Liver (tissue), 9 donors: Measurements from ENCODE around the gene RHBDD3. TPM values are rescaled to one million over a fixed set of nuclear protein-coding genes. Genes with fewer than 3 reads are reported as not detected.

Experiments used
- DNase-seq: peaks from one replicate; pipeline ENCODE4 v3.0.0-alpha.2; 2017; ENCODE audit warnings: low spot score
- H3K27ac ChIP-seq, 2 donors: one replicate each; pipeline ENCODE4 v1.7.0; 2013; ENCODE audit warnings: inconsistent platforms in 2 of 2, low read length in 2 of 2, control low read depth in 1 of 2, low read depth in 1 of 2, mild to moderate bottlenecking in 1 of 2
- H3K27me3 ChIP-seq, 4 donors: one replicate each; pipeline versions ENCODE4 v1.6.1 to v1.7.0; 2013; ENCODE audit warnings: low read length in 3 of 4, inconsistent platforms in 1 of 4, mild to moderate bottlenecking in 1 of 4, moderate library complexity in 1 of 4; ENCODE audit not compliant: control insufficient read depth in 4 of 4, insufficient read depth in 4 of 4
- H3K36me3 ChIP-seq, 4 donors: one replicate each; pipeline versions ENCODE4 v1.6.1 to v1.7.0; 2013; ENCODE audit warnings: low read length in 3 of 4, mild to moderate bottlenecking in 3 of 4, low read depth in 1 of 4, moderate library complexity in 1 of 4; ENCODE audit not compliant: control insufficient read depth in 4 of 4, insufficient read depth in 3 of 4
- H3K4me1 ChIP-seq, 4 donors: one replicate each; pipeline versions ENCODE4 v1.6.1 to v1.7.0; 2013; ENCODE audit warnings: low read length in 3 of 4, mild to moderate bottlenecking in 3 of 4, moderate library complexity in 1 of 4; ENCODE audit not compliant: control insufficient read depth in 4 of 4, insufficient read depth in 4 of 4
- H3K4me3 ChIP-seq, 3 donors: one replicate each; pipeline versions ENCODE4 v1.6.1 to v1.7.0; 2013; ENCODE audit warnings: low read length in 3 of 3, control low read depth in 1 of 3, low read depth in 1 of 3, mild to moderate bottlenecking in 1 of 3
- H3K9ac ChIP-seq, 2 donors: one replicate each; pipeline ENCODE4 v1.7.0; 2013; ENCODE audit warnings: low read length in 2 of 2, mild to moderate bottlenecking in 2 of 2, moderate library complexity in 2 of 2, control low read depth in 1 of 2, low read depth in 1 of 2
- H3K9me3 ChIP-seq, 4 donors: one replicate each; pipeline versions ENCODE4 v1.6.1 to v1.7.0; 2013; ENCODE audit warnings: low read length in 3 of 4; ENCODE audit not compliant: control insufficient read depth in 4 of 4
- EGR1 ChIP-seq, 2 donors: IDR thresholded peaks; 2 replicates each; pipeline ENCODE4 v1.6.1; 2016 to 2018; ENCODE audit warnings: antibody characterized with exemption in 2 of 2, low read depth in 2 of 2
- GABPA ChIP-seq, 2 donors: IDR thresholded peaks in 1 of 2; conservative IDR thresholded peaks in 1 of 2; 2 replicates each; pipeline ENCODE4 v1.6.1; 2016; ENCODE audit warnings: antibody characterized with exemption in 2 of 2, mild to moderate bottlenecking in 1 of 2, moderate library complexity in 1 of 2
- HNF4A ChIP-seq, 2 donors: conservative IDR thresholded peaks; 2 replicates each; pipeline ENCODE4 v1.6.1; 2016; ENCODE audit warnings: antibody characterized with exemption in 2 of 2, mild to moderate bottlenecking in 2 of 2
- HNF4G ChIP-seq: IDR thresholded peaks from 2 replicates; pipeline ENCODE4 v1.6.1; 2016; ENCODE audit warnings: antibody characterized with exemption
- JUND ChIP-seq, 2 donors: IDR thresholded peaks; 2 replicates each; pipeline ENCODE4 v1.6.1; 2016; ENCODE audit warnings: antibody characterized with exemption in 2 of 2
- NR2F2 ChIP-seq: IDR thresholded peaks from 2 replicates; pipeline ENCODE4 v1.6.1; 2016; ENCODE audit warnings: antibody characterized with exemption
- RAD21 ChIP-seq, 2 donors: IDR thresholded peaks; 2 replicates each; pipeline ENCODE4 v1.6.1; 2016; ENCODE audit warnings: antibody characterized with exemption in 2 of 2, mild to moderate bottlenecking in 2 of 2
- RXRA ChIP-seq, 2 donors: IDR thresholded peaks; 2 replicates each; pipeline ENCODE4 v1.6.1; 2017 to 2018; ENCODE audit warnings: antibody characterized with exemption in 2 of 2, mild to moderate bottlenecking in 1 of 2
- TAF1 ChIP-seq: conservative IDR thresholded peaks from 2 replicates; pipeline ENCODE4 v1.6.1; 2016; ENCODE audit warnings: antibody characterized with exemption, mild to moderate bottlenecking
- YY1 ChIP-seq: IDR thresholded peaks from 2 replicates; pipeline ENCODE4 v1.6.1; 2016; ENCODE audit warnings: antibody characterized with exemption, mild to moderate bottlenecking
- WGBS: extraction: QIAGEN DNeasy Blood & Tissue Kit; methylation state at CpG from one replicate; pipeline ENCODE4 v1.1.7; 2013; 5-methylcytosine and 5-hydroxymethylcytosine counted together
- polyA plus RNA-seq, 2 donors: library from polyadenylated mRNA; stranded (reverse) in 1 of 2; unstranded in 1 of 2; fragments of 200-250 nt in 1 of 2; fragments of >200 nt in 1 of 2; fragmentation: Nextera tagmentation in 1 of 2; extraction: Ambion mirVana in 1 of 2; gene quantifications; one replicate each; pipeline versions ENCODE4 v1.2.1 to v1.2.3, GENCODE V29; 2013 to 2015
- total RNA-seq, 2 donors: library from RNA; depleted of rRNA; stranded (reverse); fragments of >200 nt; gene quantifications; one replicate each; pipeline ENCODE4 v1.2.3, GENCODE V29; 2014
- TF ChIP-seq, protein P1 (sequence below): fragments of 150-350 bp; IDR thresholded peaks from 2 replicates; pipeline ENCODE4 v1.5.1; 2017; ENCODE audit warnings: improper control_type of control experiment, low read depth, low read length; ENCODE audit not compliant: missing input control
- TF ChIP-seq, protein P2 (sequence below): IDR thresholded peaks from 2 replicates; pipeline ENCODE4 v1.6.1; 2016; ENCODE audit warnings: antibody characterized with exemption, mild to moderate bottlenecking
- TF ChIP-seq, protein P3 (sequence below): IDR thresholded peaks from 2 replicates; pipeline ENCODE4 v1.6.1; 2016; ENCODE audit warnings: antibody characterized with exemption
- TF ChIP-seq, protein P4 (sequence below): IDR thresholded peaks from 2 replicates; pipeline ENCODE4 v1.6.1; 2016; ENCODE audit warnings: antibody characterized with exemption
- donor health status: healthy.
- donor health status: healthy.
- donor health status: healthy.
- donor health status: healthy.
- donor health status: healthy.

RHBDD3 gene
- total and polyA plus RNA-seq, 4 donors, result 14.3 to 26.5 (median 18.3) TPM

DNA sequence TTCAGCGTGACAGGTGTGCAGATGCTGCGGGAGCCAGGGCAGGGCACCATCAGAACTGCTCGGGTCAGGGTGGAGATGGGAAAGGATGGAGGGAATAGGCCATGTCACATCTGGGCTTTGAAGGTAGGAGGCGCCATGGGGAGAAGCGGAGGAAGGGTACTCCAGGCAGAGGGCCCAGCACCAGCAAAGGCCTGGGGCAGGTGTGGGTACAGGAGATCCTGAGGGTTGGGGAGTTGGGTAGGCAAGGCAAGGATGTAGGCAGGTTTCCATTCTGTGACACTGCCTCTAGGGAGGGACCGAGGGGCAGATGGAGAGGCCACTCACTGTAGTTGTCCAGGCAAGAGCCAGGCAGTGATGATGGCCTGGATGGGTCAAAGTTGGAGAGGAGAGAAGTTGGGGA lies 53.5 kb downstream of the RHBDD3 start (continued):
- TF ChIP-seq, protein P1, sequence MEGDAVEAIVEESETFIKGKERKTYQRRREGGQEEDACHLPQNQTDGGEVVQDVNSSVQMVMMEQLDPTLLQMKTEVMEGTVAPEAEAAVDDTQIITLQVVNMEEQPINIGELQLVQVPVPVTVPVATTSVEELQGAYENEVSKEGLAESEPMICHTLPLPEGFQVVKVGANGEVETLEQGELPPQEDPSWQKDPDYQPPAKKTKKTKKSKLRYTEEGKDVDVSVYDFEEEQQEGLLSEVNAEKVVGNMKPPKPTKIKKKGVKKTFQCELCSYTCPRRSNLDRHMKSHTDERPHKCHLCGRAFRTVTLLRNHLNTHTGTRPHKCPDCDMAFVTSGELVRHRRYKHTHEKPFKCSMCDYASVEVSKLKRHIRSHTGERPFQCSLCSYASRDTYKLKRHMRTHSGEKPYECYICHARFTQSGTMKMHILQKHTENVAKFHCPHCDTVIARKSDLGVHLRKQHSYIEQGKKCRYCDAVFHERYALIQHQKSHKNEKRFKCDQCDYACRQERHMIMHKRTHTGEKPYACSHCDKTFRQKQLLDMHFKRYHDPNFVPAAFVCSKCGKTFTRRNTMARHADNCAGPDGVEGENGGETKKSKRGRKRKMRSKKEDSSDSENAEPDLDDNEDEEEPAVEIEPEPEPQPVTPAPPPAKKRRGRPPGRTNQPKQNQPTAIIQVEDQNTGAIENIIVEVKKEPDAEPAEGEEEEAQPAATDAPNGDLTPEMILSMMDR, result no peak
- TF ChIP-seq, protein P2, sequence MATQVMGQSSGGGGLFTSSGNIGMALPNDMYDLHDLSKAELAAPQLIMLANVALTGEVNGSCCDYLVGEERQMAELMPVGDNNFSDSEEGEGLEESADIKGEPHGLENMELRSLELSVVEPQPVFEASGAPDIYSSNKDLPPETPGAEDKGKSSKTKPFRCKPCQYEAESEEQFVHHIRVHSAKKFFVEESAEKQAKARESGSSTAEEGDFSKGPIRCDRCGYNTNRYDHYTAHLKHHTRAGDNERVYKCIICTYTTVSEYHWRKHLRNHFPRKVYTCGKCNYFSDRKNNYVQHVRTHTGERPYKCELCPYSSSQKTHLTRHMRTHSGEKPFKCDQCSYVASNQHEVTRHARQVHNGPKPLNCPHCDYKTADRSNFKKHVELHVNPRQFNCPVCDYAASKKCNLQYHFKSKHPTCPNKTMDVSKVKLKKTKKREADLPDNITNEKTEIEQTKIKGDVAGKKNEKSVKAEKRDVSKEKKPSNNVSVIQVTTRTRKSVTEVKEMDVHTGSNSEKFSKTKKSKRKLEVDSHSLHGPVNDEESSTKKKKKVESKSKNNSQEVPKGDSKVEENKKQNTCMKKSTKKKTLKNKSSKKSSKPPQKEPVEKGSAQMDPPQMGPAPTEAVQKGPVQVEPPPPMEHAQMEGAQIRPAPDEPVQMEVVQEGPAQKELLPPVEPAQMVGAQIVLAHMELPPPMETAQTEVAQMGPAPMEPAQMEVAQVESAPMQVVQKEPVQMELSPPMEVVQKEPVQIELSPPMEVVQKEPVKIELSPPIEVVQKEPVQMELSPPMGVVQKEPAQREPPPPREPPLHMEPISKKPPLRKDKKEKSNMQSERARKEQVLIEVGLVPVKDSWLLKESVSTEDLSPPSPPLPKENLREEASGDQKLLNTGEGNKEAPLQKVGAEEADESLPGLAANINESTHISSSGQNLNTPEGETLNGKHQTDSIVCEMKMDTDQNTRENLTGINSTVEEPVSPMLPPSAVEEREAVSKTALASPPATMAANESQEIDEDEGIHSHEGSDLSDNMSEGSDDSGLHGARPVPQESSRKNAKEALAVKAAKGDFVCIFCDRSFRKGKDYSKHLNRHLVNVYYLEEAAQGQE, result no peak
- TF ChIP-seq TAF1 (no peak), EGR1 (IDR thresholded peaks at IDR 0.05; ENCODE audit: low read depth in 2 of 2) (no peak)
- TF ChIP-seq, protein P3, sequence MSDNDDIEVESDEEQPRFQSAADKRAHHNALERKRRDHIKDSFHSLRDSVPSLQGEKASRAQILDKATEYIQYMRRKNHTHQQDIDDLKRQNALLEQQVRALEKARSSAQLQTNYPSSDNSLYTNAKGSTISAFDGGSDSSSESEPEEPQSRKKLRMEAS, result no peak

DNA sequence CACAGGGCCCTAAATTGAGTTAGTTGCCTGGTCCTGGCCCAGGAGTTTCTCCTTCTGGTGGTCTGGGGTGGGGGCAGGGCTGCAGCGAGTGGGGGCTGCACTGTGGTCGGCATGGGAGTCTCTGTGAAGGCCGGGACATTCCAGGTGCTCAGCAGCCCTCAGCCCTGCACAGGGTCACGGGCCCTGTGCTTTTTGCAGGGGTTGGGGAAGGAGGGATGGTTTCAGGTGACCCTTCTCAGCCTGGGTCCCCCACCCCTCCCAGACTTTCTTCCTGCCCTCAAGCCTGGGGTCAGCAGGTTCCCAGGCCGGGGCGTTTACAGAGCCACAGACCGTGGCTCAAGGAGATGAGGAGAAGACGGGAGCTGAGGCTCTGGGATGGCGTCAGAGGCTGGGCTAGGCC lies 54.3 kb downstream of the RHBDD3 start:
- TF ChIP-seq NR2F2 (no peak), EGR1 (IDR thresholded peaks at IDR 0.05; ENCODE audit: low read depth in 2 of 2) (no peak), JUND (IDR thresholded peaks at IDR 0.05) (no peak), RAD21 (IDR thresholded peaks at IDR 0.05) (no peak), TAF1 (no peak), RXRA (IDR thresholded peaks at IDR 0.05) (no peak), YY1 (no peak), GABPA (IDR thresholded peaks at IDR 0.05 in 1 of 2, conservative IDR thresholded peaks at IDR 0.05 in 1 of 2) (no peak), HNF4G (no peak), HNF4A (conservative IDR thresholded peaks at IDR 0.05) (no peak)
- TF ChIP-seq, protein P4, sequence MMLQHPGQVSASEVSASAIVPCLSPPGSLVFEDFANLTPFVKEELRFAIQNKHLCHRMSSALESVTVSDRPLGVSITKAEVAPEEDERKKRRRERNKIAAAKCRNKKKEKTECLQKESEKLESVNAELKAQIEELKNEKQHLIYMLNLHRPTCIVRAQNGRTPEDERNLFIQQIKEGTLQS, result no peak
- TF ChIP-seq, protein P1, result no peak
- no peak for DNase-seq
- Histone ChIP-seq H3K27me3 (no peaks in the 10 kb centered on the region), H3K4me1 (peaks cover 0 to 15% (median 9%) of the 10 kb centered on the region in 4 donors), H3K9me3 (no peaks in the 10 kb centered on the region), H3K27ac (no peak overlapping the region), H3K4me3 (no peak overlapping the region), H3K9ac (no peak overlapping the region), H3K36me3 (no peaks in the 10 kb centered on the region)
- WGBS, result 93% methylated on average over 9 of the region's 9 CpGs
